A673 (cell line): ENCODE measurements around the gene POTEJ.
"Not testable (repeated sequence)": the region's sequence is repeated elsewhere in the genome, so short reads cannot be mapped to it uniquely, and the experiment has no call there.

ENCODE experiments used
- CTCF ChIP-seq: fragments of 300-800, 200-600 bp; sonication (generic); conservative IDR thresholded peaks from 2 replicates; pipeline ENCODE4 v1.5.1; 2017; ENCODE audit warnings: low read depth, mild to moderate bottlenecking, antibody characterized with exemption, low read length, moderate library complexity, mixed read lengths
- EZH2 ChIP-seq: fragments of 200-600 bp; sonication (generic); IDR thresholded peaks from 2 replicates; pipeline ENCODE4 v1.6.1; 2017; ENCODE audit warnings: borderline replicate concordance, low read depth, mild to moderate bottlenecking, mixed read lengths, antibody characterized with exemption, low read length; ENCODE audit not compliant: poor library complexity, severe bottlenecking

DNA sequence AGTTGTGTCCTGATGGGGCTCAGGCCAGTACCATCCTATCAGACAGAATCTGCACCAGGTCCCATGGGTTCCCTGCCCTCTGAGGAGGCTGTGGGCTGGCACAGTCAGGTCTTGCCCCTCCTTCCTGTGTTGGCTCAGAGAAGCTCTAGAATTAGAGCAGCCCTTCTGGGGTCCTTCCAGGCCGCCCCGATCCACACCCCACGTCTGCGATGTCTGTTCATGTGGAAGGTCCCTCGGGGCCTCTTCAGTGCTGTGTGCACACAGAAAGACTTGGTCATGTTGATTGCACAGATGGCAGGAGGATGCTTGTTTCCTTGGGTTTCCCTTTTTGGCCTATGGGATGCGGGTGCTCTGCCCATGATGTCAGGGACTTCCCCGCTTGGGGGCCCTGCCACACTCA lies 32.1 kb upstream of the POTEJ start:
- TF ChIP-seq CTCF, EZH2: not testable (repeated sequence)
